ENCODE measurements around the gene SSNA1.

The SSNA1 gene

GRCh38 chr9:137168904-137169856 is 19.3 kb upstream of the SSNA1 start:
- in situ Hi-C loops (cut with HindIII; ENCODE audit: low sequenced_read_pairs), result no loop called here
- TF ChIP-seq CTCF (IDR thresholded peaks at IDR 0.05; ENCODE audit: low read depth, low read length, missing control alignments), result no peak
- H3K4me3 ChIP-seq (ENCODE audit: low read depth, low read length), result no peak overlapping the region
- no peak for DNase-seq (ENCODE audit: low read depth)

GRCh38 chr9:137169896-137170358 is 18.5 kb upstream of the SSNA1 start, which contains the start of gene LRRC26:
Gene LRRC26 (minus strand): TSS chr9:137170051. CDS start chr9:137169943, 108 bp downstream.
- H3K4me3 ChIP-seq (ENCODE audit: low read depth, low read length), result no peak within 1 kb of the TSS
- in situ Hi-C loops (cut with HindIII; ENCODE audit: low sequenced_read_pairs), result no loop called here
- DNase-seq (ENCODE audit: low read depth), result no peak
- TF ChIP-seq CTCF (IDR thresholded peaks at IDR 0.05; ENCODE audit: low read depth, low read length, missing control alignments), result no peak

- in situ Hi-C loops (cut with HindIII; ENCODE audit: low sequenced_read_pairs), result no loop called here
- H3K4me3 ChIP-seq (ENCODE audit: low read depth, low read length), result no peak overlapping the region
- DNase-seq (ENCODE audit: low read depth), result no peak
- no peak for TF ChIP-seq CTCF (IDR thresholded peaks at IDR 0.05; ENCODE audit: low read depth, low read length, missing control alignments)
Observed at GRCh38 chr9:137170486-137171148, 17.9 kb upstream of the SSNA1 start.

- in situ Hi-C loops (cut with HindIII; ENCODE audit: low sequenced_read_pairs), result no loop called here
- H3K4me3 ChIP-seq (ENCODE audit: low read depth, low read length), result no peak overlapping the region
- no peak for TF ChIP-seq CTCF (IDR thresholded peaks at IDR 0.05; ENCODE audit: low read depth, low read length, missing control alignments)
- no peak for DNase-seq (ENCODE audit: low read depth)
Observed at GRCh38 chr9:137171149-137171900, 17.2 kb upstream of the SSNA1 start.

GRCh38 chr9:137172901-137173795 is 15.3 kb upstream of the SSNA1 start:
- no peak for DNase-seq (ENCODE audit: low read depth)
- in situ Hi-C loops (cut with HindIII; ENCODE audit: low sequenced_read_pairs), result no loop called here
- no peak overlapping the region for H3K4me3 ChIP-seq (ENCODE audit: low read depth, low read length)
- no peak for TF ChIP-seq CTCF (IDR thresholded peaks at IDR 0.05; ENCODE audit: low read depth, low read length, missing control alignments)

Measured in astrocyte of the cerebellum (primary cell).